ENCODE results near the gene TNRC6A.
"Not testable (repeated sequence)": the region's sequence is repeated elsewhere in the genome, so short reads cannot be mapped to it uniquely, and the experiment has no call there.

TNRC6A gene

GRCh38 chr16:24810951-24811843 is 81.7 kb downstream of the TNRC6A start:
- no peaks in the 10 kb centered on the region for H4K20me1 ChIP-seq (ENCODE audit: low read depth, low read length)
- no peak overlapping the region for H3K27ac ChIP-seq (ENCODE audit: low read depth, low read length)
- H3K4me3 ChIP-seq (ENCODE audit: insufficient read depth, low read length, poor library complexity, severe bottlenecking) = no peak overlapping the region
- no peak overlapping the region for H3K9ac ChIP-seq (ENCODE audit: low read length)
- H3K79me2 ChIP-seq (ENCODE audit: insufficient read depth, low read length) = no peaks in the 10 kb centered on the region
- H3K4me2 ChIP-seq (ENCODE audit: low read depth, low read length, poor library complexity, severe bottlenecking) = no peak overlapping the region
- no peaks in the 10 kb centered on the region for H3K27me3 ChIP-seq (ENCODE audit: low read length)
- peaks cover 53% of the 10 kb centered on the region for H3K36me3 ChIP-seq (ENCODE audit: low read length)
- TF ChIP-seq CTCF (IDR thresholded peaks at IDR 0.05; ENCODE audit: insufficient read depth, low read length, poor library complexity, severe bottlenecking) = no peak
- no peak for TF ChIP-seq EZH2phosphoT487 (conservative IDR thresholded peaks at IDR 0.05; ENCODE audit: low read length)
- H3F3A ChIP-seq (ENCODE audit: insufficient read depth) = no peaks in the 10 kb centered on the region
- H3K9me2 ChIP-seq (replicated peaks; ENCODE audit: insufficient read depth, low read length) = no peaks in the 10 kb centered on the region
- no peaks in the 10 kb centered on the region for H3K9me3 ChIP-seq (ENCODE audit: insufficient read depth, low read length)
- no peak overlapping the region for H2AFZ ChIP-seq (ENCODE audit: low read depth, low read length, severe bottlenecking)

- not testable (repeated sequence) for H3K4me2 ChIP-seq (ENCODE audit: low read depth, low read length, poor library complexity, severe bottlenecking); H3K27ac ChIP-seq (ENCODE audit: low read depth, low read length); H4K20me1 ChIP-seq (ENCODE audit: low read depth, low read length); H3K9me3 ChIP-seq (ENCODE audit: insufficient read depth, low read length); H3K79me2 ChIP-seq (ENCODE audit: insufficient read depth, low read length); H3K9me2 ChIP-seq (replicated peaks; ENCODE audit: insufficient read depth, low read length); H2AFZ ChIP-seq (ENCODE audit: low read depth, low read length, severe bottlenecking); H3F3A ChIP-seq (ENCODE audit: insufficient read depth); H3K4me3 ChIP-seq (ENCODE audit: insufficient read depth, low read length, poor library complexity, severe bottlenecking); H3K27me3 ChIP-seq (ENCODE audit: low read length); H3K9ac ChIP-seq (ENCODE audit: low read length)
- peaks cover 49% of the 10 kb centered on the region for H3K36me3 ChIP-seq (ENCODE audit: low read length)
Observed at GRCh38 chr16:24812813-24813212, 83.4 kb downstream of the TNRC6A start.

- Histone ChIP-seq H4K20me1 (ENCODE audit: low read depth, low read length) (no peaks in the 10 kb centered on the region), H3K36me3 (ENCODE audit: low read length) (peaks cover 35% of the 10 kb centered on the region), H3K9ac (ENCODE audit: low read length) (no peak overlapping the region), H3F3A (ENCODE audit: insufficient read depth) (no peaks in the 10 kb centered on the region), H2AFZ (ENCODE audit: low read depth, low read length, severe bottlenecking) (no peak overlapping the region), H3K9me3 (ENCODE audit: insufficient read depth, low read length) (no peaks in the 10 kb centered on the region), H3K79me2 (ENCODE audit: insufficient read depth, low read length) (no peaks in the 10 kb centered on the region), H3K27me3 (ENCODE audit: low read length) (no peaks in the 10 kb centered on the region), H3K4me3 (ENCODE audit: insufficient read depth, low read length, poor library complexity, severe bottlenecking) (no peak overlapping the region), H3K27ac (ENCODE audit: low read depth, low read length) (no peak overlapping the region), H3K9me2 (replicated peaks; ENCODE audit: insufficient read depth, low read length) (no peaks in the 10 kb centered on the region), H3K4me2 (ENCODE audit: low read depth, low read length, poor library complexity, severe bottlenecking) (no peak overlapping the region)
- TF ChIP-seq EZH2phosphoT487 (conservative IDR thresholded peaks at IDR 0.05; ENCODE audit: low read length) = no peak
- TF ChIP-seq CTCF (IDR thresholded peaks at IDR 0.05; ENCODE audit: insufficient read depth, low read length, poor library complexity, severe bottlenecking) = no peak
Observed at GRCh38 chr16:24815021-24815420, 85.6 kb downstream of the TNRC6A start.

- no peaks in the 10 kb centered on the region for H3K9me3 ChIP-seq (ENCODE audit: insufficient read depth, low read length)
- H3K4me2 ChIP-seq (ENCODE audit: low read depth, low read length, poor library complexity, severe bottlenecking) = no peak overlapping the region
- peaks cover 24% of the 10 kb centered on the region for H3K36me3 ChIP-seq (ENCODE audit: low read length)
- H3K4me3 ChIP-seq (ENCODE audit: insufficient read depth, low read length, poor library complexity, severe bottlenecking) = no peak overlapping the region
- no peak overlapping the region for H3K9ac ChIP-seq (ENCODE audit: low read length)
- H2AFZ ChIP-seq (ENCODE audit: low read depth, low read length, severe bottlenecking) = no peak overlapping the region
- H3K27me3 ChIP-seq (ENCODE audit: low read length) = no peaks in the 10 kb centered on the region
- no peak for TF ChIP-seq CTCF (IDR thresholded peaks at IDR 0.05; ENCODE audit: insufficient read depth, low read length, poor library complexity, severe bottlenecking)
- TF ChIP-seq EZH2phosphoT487 (conservative IDR thresholded peaks at IDR 0.05; ENCODE audit: low read length) = no peak
- no peaks in the 10 kb centered on the region for H4K20me1 ChIP-seq (ENCODE audit: low read depth, low read length)
- H3K9me2 ChIP-seq (replicated peaks; ENCODE audit: insufficient read depth, low read length) = no peaks in the 10 kb centered on the region
- no peak overlapping the region for H3K27ac ChIP-seq (ENCODE audit: low read depth, low read length)
- H3K79me2 ChIP-seq (ENCODE audit: insufficient read depth, low read length) = no peaks in the 10 kb centered on the region
- H3F3A ChIP-seq (ENCODE audit: insufficient read depth) = no peaks in the 10 kb centered on the region
Observed at GRCh38 chr16:24816688-24817087, 87.2 kb downstream of the TNRC6A start.

All from SU-DHL-6 (cell line).